Activated CD4-positive, alpha-beta T cell treated with anti-CD3 and anti-CD28 coated beads, Interleukin-2, amount 10 ng/mL, durations not matched to agents 24 days and 14 days (primary cell): ENCODE results near the gene MBTD1. TPM values are rescaled to one million over a fixed set of nuclear protein-coding genes. Genes with fewer than 3 reads are reported as not detected.
"Not testable (repeated sequence)": the region's sequence is repeated elsewhere in the genome, so short reads cannot be mapped to it uniquely, and the experiment has no call there.

Source experiments
- DNase-seq: peaks from one replicate; pipeline ENCODE4 v3.0.0; 2022
- H3K27ac Mint-ChIP-seq: one replicate; pipeline ENCODE4 v1.8.0; 2022; ENCODE audit warnings: mild to moderate bottlenecking, mixed read lengths
- H3K27me3 Mint-ChIP-seq: one replicate; pipeline ENCODE4 v1.8.0; 2022; ENCODE audit warnings: mixed read lengths
- H3K36me3 Mint-ChIP-seq: one replicate; pipeline ENCODE4 v1.8.0; 2022; ENCODE audit warnings: low read depth, mild to moderate bottlenecking, mixed read lengths
- H3K4me1 Mint-ChIP-seq: one replicate; pipeline ENCODE4 v1.8.0; 2021; ENCODE audit warnings: mixed read lengths
- H3K4me3 Mint-ChIP-seq: one replicate; pipeline ENCODE4 v1.8.0; 2022; ENCODE audit warnings: mild to moderate bottlenecking, moderate library complexity, mixed read lengths
- H3K9me3 Mint-ChIP-seq: one replicate; pipeline ENCODE4 v1.8.0; 2021; ENCODE audit warnings: mixed read lengths
- intact Hi-C: fragments of 100-400 bp; cut with micrococcal nuclease; formaldehyde crosslinking; loops from one replicate; pipeline ENCODE4 v1.15.1; 2023
- total RNA-seq: library from RNA; stranded (reverse); gene quantifications from 2 replicates; pipeline ENCODE4 v1.2.3, GENCODE V29; 2022

The MBTD1 gene
- total RNA-seq, 1 donor from 2014 or later, result 13.1 TPM

DNA sequence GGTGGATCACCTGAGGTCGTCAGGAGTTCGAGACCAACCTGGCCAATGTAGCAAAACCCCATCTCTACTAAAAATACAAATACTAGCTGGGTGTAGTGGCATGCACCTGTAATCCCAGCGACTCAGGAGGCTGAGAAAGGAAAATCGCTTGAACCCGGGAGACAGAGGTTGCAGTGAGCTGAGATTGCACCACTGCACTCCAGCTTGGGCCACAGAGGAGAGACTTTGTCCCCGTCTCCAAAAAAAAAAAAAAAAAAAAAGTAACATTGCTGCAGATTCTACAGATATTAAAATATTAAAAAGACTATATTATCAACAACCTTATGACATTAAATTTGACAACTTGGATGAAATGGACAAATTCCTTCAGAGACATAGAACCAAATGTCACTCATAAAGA lies 25.7 kb downstream of the MBTD1 start:
- intact Hi-C loops, result no loop called here
- H3K36me3 Mint-ChIP-seq, result peaks cover 7% of the 10 kb centered on the region
- no peak overlapping the region for H3K27ac Mint-ChIP-seq
- peaks cover 25% of the 10 kb centered on the region for H3K4me1 Mint-ChIP-seq
- no peaks in the 10 kb centered on the region for H3K27me3 Mint-ChIP-seq
- no peaks in the 10 kb centered on the region for H3K9me3 Mint-ChIP-seq
- DNase-seq, result peak; percentile 26
- no peak overlapping the region for H3K4me3 Mint-ChIP-seq

DNA sequence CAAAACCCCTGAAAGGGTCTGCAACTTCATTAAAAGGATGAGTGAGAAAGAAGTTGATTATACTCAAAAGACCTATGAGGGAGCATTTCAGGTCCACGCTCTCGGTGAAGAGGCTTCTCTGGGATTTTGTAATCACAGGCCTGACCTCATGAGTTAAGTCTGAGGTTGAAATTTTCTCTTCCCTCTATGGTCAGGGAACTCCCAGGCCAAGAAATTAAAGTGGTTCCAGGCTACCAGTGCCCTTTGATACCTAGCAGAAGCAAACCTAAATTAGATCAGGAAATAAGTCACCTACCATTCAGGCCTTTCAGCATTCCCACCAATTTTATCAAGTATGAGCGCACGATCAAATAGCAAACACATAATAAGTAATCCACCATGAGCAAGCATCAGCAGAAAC lies 27.9 kb downstream of the MBTD1 start:
- Mint-ChIP-seq H3K36me3 (peaks cover 4% of the 10 kb centered on the region), H3K4me3 (no peak overlapping the region), H3K27ac (no peak overlapping the region), H3K27me3 (no peaks in the 10 kb centered on the region), H3K9me3 (no peaks in the 10 kb centered on the region), H3K4me1 (peaks cover 9% of the 10 kb centered on the region)
- intact Hi-C loops, result no loop called here
- DNase-seq, result peak; percentile 7

DNA sequence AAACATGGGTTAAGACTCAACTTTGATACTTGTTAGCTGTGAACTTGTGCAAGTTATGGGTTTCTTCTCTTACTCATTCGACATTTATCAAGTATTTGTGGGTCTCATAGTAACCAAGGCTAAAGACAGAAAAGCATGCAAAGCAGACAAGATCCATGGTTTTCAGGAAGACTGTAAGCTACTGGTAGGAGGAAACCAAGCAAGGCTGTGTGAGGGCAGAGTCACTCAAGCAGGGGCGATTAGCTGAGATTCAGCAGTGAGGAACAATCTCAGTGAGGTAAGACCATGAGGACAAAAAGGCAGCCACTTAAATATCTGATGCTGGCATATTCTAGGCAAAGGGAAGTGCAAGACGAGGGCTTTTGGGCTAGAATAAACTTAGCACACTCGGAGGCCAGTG lies 29.5 kb downstream of the MBTD1 start:
- Mint-ChIP-seq H3K4me3 (no peak overlapping the region), H3K27me3 (no peaks in the 10 kb centered on the region), H3K36me3 (peaks cover 2% of the 10 kb centered on the region), H3K9me3 (no peaks in the 10 kb centered on the region), H3K27ac (no peak overlapping the region), H3K4me1 (peaks cover 9% of the 10 kb centered on the region)
- intact Hi-C loops, result no loop called here
- peak; percentile 45 for DNase-seq

DNA sequence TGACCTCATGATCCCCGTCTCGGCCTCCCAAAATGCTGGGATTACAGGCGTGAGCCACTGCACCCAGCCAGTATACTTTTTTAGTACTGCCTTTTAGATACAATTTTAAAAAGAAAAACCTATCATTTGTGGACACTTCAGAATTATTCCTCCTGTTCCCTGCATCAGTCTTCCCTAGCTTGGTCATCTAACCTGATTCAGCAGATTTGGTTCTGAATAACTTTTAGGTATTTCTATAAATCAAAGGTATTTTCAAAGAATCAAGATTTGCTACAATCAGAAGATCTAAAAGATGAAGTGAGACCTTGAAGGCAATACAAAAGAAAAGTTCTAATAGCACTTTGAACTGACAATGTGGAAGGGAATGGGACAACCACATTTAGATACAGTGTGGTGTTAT lies 30.0 kb downstream of the MBTD1 start:
- H3K27me3 Mint-ChIP-seq, result no peaks in the 10 kb centered on the region
- peaks cover 4% of the 10 kb centered on the region for H3K36me3 Mint-ChIP-seq
- DNase-seq, result no peak
- no peak overlapping the region for H3K27ac Mint-ChIP-seq
- intact Hi-C loops, result no loop called here
- no peak overlapping the region for H3K4me3 Mint-ChIP-seq
- no peaks in the 10 kb centered on the region for H3K9me3 Mint-ChIP-seq
- peaks cover 11% of the 10 kb centered on the region for H3K4me1 Mint-ChIP-seq

DNA sequence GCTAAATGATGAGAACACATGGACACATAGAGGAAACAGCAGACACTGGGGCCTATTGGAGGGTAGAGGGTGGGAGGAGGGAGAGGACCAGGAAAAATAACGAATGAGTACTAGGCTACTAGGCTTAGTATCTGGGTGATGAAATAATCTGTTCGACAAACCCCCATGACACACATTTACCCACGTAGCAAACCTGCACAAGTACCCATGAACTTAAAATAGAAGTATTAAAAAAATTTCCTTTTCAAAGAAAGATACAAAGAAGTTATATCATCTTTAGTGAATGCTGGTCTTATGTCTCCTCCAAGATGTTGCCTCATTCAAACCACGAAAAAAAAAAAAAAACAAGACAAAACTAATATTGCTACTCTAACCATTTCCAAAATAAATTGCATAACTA lies 31.7 kb downstream of the MBTD1 start:
- H3K36me3 Mint-ChIP-seq, result peaks cover 14% of the 10 kb centered on the region
- H3K27me3 Mint-ChIP-seq, result no peaks in the 10 kb centered on the region
- H3K9me3 Mint-ChIP-seq, result no peaks in the 10 kb centered on the region
- peaks cover 23% of the 10 kb centered on the region for H3K4me1 Mint-ChIP-seq
- intact Hi-C loops, result no loop called here
- H3K4me3 Mint-ChIP-seq, result no peak overlapping the region
- no peak for DNase-seq
- H3K27ac Mint-ChIP-seq, result no peak overlapping the region

DNA sequence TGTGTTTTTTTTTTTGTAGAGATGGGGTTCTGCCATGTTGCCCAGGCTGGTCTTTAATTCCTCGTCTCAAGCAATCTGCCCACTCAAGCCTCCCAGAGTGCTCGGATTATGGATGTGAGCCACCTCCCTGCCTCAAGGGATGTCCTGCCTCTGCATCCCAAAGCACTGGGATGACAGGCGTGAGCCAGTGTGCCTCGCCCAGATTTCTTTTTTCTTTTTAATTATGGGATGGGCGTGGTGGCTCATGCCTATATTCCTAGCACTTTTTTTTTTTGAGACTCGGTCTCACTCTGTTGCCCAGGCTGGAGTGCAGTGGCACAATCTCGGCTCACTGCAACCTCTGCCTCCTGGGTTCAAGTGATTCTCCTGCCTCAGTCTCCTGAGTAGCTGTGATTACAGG lies 34.3 kb downstream of the MBTD1 start:
- H3K27me3 Mint-ChIP-seq, DNase-seq, H3K27ac Mint-ChIP-seq, H3K4me3 Mint-ChIP-seq, H3K9me3 Mint-ChIP-seq, intact Hi-C loops: not testable (repeated sequence)
- Mint-ChIP-seq H3K4me1 (peaks cover 20% of the 10 kb centered on the region), H3K36me3 (peaks cover 24% of the 10 kb centered on the region)

DNA sequence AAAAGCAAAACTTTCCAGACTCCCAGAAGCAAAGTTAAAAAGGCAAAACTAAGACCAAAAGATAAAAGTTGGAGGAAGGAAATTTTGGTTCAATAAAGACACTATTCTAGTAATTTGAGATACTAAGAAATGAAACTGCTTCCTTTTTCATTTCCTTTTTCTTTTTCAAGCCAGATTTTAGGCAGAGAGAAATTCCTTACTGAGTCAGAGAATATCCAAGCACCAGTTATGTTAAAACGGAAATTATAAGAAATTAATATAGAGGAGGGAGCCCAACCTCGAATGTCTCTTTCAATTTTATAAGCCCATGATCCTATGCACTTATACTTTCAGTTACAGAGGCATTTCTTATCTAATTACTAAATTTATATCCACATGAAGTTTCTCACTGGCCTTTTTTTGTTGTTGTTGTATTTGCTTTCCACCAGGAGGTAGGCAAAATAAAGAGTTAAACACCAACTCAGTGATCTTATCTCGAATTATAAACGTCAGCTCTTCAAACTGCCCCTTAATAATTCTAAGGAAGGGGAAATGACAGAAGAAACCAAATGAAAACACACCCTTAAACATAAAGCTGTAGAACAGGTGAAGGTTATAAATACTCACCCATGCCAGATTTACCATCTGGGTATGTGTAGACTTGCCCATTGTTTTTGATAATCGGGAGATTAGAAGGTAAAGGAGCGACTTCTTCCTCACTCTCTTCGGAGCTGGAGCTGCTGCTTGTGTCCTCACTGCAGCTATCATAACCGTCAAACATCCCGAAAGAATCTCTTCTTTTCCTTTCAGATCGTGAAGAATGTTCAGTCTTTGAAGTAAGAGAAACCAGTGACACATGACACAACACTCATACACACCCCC lies 35.2 kb downstream of the MBTD1 start:
- Mint-ChIP-seq H3K9me3 (no peaks in the 10 kb centered on the region), H3K4me3 (no peak overlapping the region), H3K36me3 (peaks cover 31% of the 10 kb centered on the region), H3K27me3 (no peaks in the 10 kb centered on the region), H3K27ac (peak overlapping the region; percentile 13), H3K4me1 (peaks cover 14% of the 10 kb centered on the region)
- DNase-seq, result no peak
- intact Hi-C loops, result no loop called here

DNA sequence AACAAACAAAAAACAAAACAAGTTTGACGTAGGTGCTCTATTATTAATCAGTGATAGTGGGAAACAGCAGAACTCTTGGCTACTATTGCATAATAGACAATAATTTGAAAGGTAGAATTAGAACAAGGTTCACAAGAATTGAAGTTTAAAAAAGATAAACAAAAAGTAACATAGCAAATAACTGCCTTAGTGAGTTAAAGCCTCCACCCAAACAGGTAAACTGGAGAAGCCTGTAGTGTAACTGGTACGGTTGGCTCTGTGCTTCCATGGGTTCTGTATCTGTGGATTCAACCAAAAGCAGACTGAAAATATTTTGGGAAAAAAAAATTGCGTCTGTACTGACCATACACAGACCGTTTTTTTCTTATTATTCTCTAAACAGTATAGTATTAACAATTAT lies 38.5 kb downstream of the MBTD1 start:
- H3K27ac Mint-ChIP-seq, result no peak overlapping the region
- DNase-seq, result no peak
- no peaks in the 10 kb centered on the region for H3K27me3 Mint-ChIP-seq
- H3K4me3 Mint-ChIP-seq, result no peak overlapping the region
- peaks cover 14% of the 10 kb centered on the region for H3K4me1 Mint-ChIP-seq
- peaks cover 50% of the 10 kb centered on the region for H3K36me3 Mint-ChIP-seq
- intact Hi-C loops, result no loop called here
- no peaks in the 10 kb centered on the region for H3K9me3 Mint-ChIP-seq

DNA sequence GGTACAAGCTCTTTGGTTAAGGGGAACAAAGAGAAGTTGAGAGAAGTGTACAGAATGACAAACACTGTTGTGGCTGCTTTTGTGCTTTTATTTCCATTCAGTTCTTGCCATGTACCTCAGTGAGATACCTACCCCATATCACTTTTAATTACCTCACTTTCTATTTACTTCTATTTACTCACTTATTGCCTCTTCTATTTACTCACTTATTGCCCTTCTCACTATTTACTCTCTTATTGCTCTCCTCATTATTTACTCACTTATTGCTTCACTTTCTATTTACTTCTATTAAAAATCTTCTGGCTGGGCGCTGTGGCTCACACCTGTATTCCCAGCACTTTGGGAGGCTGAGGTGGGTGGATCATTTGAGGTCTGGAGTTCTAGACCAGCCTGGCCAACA lies 41.9 kb downstream of the MBTD1 start:
- H3K36me3 Mint-ChIP-seq, result peaks cover 46% of the 10 kb centered on the region
- DNase-seq, result no peak
- H3K27me3 Mint-ChIP-seq, result no peaks in the 10 kb centered on the region
- H3K4me1 Mint-ChIP-seq, result no peaks in the 10 kb centered on the region
- no peaks in the 10 kb centered on the region for H3K9me3 Mint-ChIP-seq
- no peak overlapping the region for H3K27ac Mint-ChIP-seq
- intact Hi-C loops, result no loop called here
- H3K4me3 Mint-ChIP-seq, result no peak overlapping the region

DNA sequence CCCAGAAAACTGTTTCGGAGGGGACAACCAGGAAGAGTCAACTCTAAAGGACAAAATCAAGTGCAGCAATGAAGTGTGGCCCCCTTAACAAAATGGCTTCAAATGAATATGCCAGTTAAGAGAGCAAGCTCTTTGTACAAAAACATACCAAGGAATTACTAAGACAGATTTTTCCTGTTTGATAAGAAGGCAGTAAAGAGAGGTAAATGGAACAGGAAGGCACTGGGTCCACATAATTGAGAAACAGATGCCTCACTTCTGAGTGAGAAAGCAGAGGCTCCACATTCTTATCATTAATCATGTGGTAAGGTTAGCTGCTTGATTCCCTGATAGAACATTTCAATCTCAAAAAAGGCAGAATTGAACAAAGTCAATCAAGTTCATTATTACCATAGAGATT lies 44.9 kb downstream of the MBTD1 start:
- H3K27ac Mint-ChIP-seq, result no peak overlapping the region

DNA sequence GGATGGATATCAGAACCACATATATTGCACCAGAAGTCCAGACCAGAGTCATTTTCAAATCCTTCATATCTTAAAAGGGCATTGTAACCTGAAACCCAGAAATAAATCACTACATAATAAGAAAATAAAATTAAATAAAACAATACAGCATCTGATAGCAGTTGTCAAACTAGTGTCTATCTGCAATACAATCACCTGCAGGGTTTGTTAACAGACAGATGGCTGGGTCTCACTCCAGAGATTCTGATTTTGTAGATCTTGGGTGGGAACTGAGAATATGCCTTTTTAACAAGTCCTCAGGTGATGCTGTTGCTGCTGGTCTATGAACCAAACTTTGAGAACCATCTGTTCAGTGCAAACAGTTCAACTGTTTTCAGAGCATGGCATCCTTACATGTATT lies 56.0 kb downstream of the MBTD1 start:
- Mint-ChIP-seq H3K27ac (no peak overlapping the region), H3K4me1 (no peaks in the 10 kb centered on the region), H3K27me3 (no peaks in the 10 kb centered on the region), H3K36me3 (peaks cover 39% of the 10 kb centered on the region), H3K4me3 (no peak overlapping the region), H3K9me3 (no peaks in the 10 kb centered on the region)
- intact Hi-C loops, result no loop called here
- no peak for DNase-seq

More for the DNA sequence above, 44.9 kb downstream of the MBTD1 start:
- intact Hi-C loops, result no loop called here
- no peak overlapping the region for H3K4me3 Mint-ChIP-seq
- no peak for DNase-seq
- peaks cover 36% of the 10 kb centered on the region for H3K36me3 Mint-ChIP-seq
- H3K27me3 Mint-ChIP-seq, result no peaks in the 10 kb centered on the region
- H3K9me3 Mint-ChIP-seq, result no peaks in the 10 kb centered on the region
- H3K4me1 Mint-ChIP-seq, result no peaks in the 10 kb centered on the region

DNA sequence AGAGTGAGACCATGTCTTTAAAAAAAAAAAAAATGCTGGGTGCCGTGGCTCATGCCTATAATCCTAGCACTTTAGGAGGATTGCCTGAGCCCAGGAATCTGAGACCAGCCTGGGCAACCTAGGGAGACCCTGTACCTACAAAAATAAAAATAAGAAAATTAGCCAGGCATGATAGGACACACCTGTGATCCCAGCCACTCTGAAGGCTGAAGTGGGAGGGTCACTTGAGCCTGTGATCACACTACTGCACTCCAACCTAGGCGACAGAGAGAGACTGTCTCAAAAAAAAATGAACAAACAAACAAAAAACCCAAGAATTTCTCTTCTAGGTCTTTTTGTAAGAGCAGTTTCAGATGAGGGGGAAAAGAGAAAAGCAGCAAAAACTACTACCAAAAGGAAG lies 59.0 kb downstream of the MBTD1 start:
- Mint-ChIP-seq H3K27ac (no peak overlapping the region), H3K9me3 (no peaks in the 10 kb centered on the region), H3K27me3 (no peaks in the 10 kb centered on the region), H3K4me1 (no peaks in the 10 kb centered on the region), H3K36me3 (peaks cover 39% of the 10 kb centered on the region), H3K4me3 (no peak overlapping the region)
- no peak for DNase-seq
- intact Hi-C loops, result no loop called here

DNA sequence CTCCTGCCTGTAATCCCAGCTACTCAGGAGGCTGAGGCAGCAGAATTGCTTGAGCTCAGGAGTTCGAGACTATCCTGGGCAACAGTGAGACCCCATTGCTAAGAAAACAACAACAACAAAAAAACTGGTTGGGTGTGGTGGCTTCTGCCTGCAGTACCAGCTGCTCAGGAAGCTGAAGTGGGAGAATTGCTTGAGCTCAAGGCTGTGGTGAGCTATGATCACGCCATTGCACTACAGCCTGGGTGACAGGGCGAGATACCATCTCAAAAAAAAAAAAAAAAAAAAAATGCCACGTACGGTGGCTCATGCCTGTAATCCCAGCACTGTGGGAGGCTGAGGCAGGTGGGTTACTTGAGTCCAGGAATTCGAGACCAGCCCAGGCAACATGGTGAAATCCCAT lies 59.6 kb downstream of the MBTD1 start:
- Mint-ChIP-seq H3K4me3 (no peak overlapping the region), H3K4me1 (no peaks in the 10 kb centered on the region), H3K36me3 (peaks cover 39% of the 10 kb centered on the region), H3K27me3 (no peaks in the 10 kb centered on the region), H3K27ac (no peak overlapping the region), H3K9me3 (no peaks in the 10 kb centered on the region)
- peak; percentile 70 for DNase-seq
- intact Hi-C loops, result no loop called here

DNA sequence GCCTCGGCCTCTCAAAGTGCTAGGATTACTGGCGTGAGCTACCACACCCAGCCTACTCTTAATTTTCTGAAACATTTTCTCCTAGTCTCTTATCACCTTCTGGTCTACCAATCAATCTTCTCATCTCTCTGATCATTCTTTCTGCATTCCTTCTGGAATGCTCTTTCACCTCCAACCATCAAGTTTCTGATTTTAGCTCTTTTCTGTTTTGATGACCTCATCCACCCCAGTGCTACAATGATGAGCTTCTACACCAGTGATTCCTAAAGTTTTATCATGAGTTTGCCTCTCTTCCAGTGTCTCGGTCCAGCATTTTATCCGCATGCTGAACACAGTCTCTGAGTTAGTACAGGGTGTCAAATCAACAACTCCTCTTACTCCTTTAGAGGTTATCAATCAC lies 62.1 kb downstream of the MBTD1 start:
- no peaks in the 10 kb centered on the region for H3K27me3 Mint-ChIP-seq
- no peak for DNase-seq
- no peak overlapping the region for H3K4me3 Mint-ChIP-seq
- no peaks in the 10 kb centered on the region for H3K4me1 Mint-ChIP-seq
- intact Hi-C loops, result no loop called here
- H3K9me3 Mint-ChIP-seq, result no peaks in the 10 kb centered on the region
- H3K36me3 Mint-ChIP-seq, result peaks cover 42% of the 10 kb centered on the region
- H3K27ac Mint-ChIP-seq, result no peak overlapping the region

DNA sequence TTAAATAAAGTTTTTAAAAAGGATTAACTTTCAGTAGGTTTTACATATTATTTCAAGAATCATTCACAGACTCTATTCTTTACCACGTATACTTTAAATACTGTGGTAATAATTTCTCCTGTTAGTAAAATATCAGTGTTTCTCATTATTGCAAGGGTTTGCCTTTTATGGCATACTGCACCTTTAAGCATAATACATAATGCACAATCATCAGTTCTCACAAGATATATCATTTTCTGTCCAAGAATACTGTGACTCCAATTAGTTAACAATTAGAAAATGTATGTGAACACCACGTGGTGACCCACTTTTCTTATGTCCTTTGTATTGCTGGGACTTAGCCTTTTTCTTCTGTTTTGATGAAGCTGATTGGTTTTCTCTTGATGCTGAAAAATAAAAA lies 68.0 kb downstream of the MBTD1 start:
- no peak for DNase-seq
- H3K9me3 Mint-ChIP-seq, result no peaks in the 10 kb centered on the region
- H3K27ac Mint-ChIP-seq, result no peak overlapping the region
- H3K36me3 Mint-ChIP-seq, result peaks cover 37% of the 10 kb centered on the region
- no peak overlapping the region for H3K4me3 Mint-ChIP-seq
- intact Hi-C loops, result no loop called here
- no peaks in the 10 kb centered on the region for H3K27me3 Mint-ChIP-seq
- H3K4me1 Mint-ChIP-seq, result peaks cover 5% of the 10 kb centered on the region
